Tongue (tissue), 2 donors: ENCODE data around the gene MAPK8IP2. TPM values are rescaled to one million over a fixed set of nuclear protein-coding genes. Genes with fewer than 3 reads are reported as not detected.
"Not testable (repeated sequence)": the region's sequence is repeated elsewhere in the genome, so short reads cannot be mapped to it uniquely, and the experiment has no call there.

Source experiments
- DNase-seq: peaks from one replicate; pipeline ENCODE4 v3.0.0-alpha.2; 2015
- total RNA-seq: library from RNA; depleted of rRNA; stranded (reverse); fragments of >200 nt; gene quantifications from one replicate; pipeline ENCODE4 v1.2.3, GENCODE V29; 2014

The MAPK8IP2 gene
- total RNA-seq, 1 donor from 2014 or later: 1.2 TPM

DNA sequence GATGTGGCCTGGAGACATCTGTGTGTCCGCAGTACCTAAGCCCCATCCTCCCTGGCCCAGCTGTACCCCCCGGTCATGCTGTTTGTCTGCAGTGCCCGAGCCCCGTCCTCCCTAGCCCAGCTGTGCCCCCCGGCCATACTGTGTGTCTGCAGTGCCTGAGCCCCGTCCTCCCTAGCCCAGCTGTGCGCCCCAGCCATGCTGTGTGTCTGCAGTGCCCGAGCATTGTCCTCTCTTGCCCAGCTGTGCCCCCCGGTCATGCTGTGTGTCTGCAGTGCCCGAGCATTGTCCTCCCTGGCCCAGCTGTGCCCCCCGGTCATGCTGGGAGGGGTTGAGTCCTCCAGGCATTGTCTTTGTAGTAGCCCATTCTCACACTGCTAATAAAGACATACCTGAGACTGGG, 35.0 kb downstream of the MAPK8IP2 start:
- no peak for DNase-seq

DNA sequence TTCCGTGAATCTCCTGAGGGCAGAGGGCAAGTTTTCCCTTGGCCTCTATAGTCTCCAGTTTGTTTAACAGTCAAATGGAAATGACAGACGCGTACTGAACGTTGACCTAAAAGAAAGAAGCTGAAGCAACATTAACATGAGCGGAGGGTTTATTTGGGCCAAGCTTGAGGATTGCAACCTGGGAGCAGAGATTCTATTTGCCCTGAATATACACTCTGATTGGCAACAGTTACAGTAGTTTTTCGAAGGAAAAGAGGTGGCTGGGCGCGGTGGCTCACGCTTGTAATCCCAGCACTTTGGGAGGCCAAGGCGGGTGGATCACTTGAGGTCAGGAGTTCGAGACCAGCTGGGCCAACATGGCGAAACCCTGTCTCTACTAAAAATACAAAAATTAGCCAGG, 39.7 kb downstream of the MAPK8IP2 start:
- DNase-seq: not testable (repeated sequence)

DNA sequence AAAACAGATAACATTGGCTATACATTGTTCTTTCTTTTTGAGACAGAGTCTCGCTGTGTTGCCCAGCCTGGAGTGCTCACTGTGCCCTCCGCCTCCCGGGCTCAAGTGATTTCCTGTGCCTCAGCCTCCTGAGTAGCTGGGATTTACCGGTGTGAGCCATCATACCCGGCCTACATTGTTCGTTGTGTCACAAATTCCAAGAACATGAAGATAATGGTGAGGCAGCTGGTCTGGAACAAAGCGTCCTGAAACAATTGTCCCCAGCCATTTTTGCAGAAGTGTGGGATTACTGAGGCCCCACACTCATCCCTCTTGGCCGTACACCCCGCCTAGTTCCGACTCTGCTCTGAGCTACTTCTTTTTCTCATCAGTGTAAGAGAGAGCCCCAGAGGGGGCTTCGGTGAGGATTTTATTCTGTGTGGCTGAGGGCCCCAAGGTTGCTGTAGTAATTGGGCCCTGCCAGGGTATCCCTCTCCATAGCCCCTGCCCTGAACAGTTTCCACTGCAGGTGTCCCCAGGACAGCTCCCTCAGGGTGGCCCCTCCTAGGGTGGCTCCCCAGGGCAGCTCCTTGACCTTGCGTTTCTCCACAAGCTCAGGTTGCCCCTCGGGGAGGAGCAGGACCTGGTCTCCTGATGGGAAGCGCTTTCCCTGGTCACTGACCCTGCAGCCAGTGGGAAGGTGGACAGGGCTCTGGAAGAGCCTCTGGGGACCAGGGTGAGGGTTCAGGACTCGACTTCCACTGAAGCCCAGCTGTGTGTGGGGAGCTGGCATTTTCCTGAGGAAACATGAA, 40.5 kb downstream of the MAPK8IP2 start:
- DNase-seq: no peak

DNA sequence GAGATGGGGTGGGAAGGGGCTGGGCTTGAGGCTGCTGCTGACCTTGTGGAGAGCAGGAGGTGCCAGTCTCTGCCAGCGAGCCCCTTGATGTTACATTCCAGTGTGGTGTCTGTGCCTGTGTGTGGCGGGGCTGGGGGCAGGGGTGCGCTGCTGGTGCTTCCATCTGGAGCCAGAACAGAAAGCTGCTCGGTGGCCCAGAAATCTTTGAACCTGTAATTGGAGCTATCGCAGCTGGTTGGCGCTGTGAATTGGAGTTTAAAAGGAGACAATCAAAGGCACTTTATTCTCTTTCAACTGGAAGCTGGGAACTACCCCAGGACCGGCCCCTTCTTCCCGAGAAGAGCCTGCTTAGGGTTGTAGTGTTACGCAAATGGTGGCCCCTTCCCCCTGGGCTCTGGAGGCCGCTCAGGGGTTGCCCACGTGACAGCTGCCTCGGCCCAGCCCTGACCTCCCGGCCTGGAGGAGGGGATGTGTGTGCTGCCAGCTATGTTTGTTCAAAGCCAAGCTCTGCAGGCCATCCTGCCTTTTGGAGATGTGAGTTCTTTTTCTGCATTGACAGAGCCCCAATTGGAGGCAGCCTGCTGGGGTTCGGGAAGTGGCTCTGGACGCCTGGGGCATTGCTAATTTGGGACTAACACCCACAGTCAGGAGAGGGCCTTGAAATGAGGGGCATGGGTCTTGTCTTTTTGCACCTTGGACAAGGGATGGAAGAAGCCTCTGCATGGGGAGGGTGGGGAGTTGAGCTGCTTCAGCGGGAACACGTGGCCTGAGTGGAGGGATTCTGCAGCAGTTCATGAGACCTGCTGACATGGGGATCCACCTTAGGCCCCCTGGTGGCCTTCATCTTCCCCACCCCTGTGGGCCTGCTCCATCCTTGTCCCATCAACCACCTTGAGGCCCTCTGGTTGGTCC, 41.4 kb downstream of the MAPK8IP2 start:
- DNase-seq: peak; percentile 73

DNA sequence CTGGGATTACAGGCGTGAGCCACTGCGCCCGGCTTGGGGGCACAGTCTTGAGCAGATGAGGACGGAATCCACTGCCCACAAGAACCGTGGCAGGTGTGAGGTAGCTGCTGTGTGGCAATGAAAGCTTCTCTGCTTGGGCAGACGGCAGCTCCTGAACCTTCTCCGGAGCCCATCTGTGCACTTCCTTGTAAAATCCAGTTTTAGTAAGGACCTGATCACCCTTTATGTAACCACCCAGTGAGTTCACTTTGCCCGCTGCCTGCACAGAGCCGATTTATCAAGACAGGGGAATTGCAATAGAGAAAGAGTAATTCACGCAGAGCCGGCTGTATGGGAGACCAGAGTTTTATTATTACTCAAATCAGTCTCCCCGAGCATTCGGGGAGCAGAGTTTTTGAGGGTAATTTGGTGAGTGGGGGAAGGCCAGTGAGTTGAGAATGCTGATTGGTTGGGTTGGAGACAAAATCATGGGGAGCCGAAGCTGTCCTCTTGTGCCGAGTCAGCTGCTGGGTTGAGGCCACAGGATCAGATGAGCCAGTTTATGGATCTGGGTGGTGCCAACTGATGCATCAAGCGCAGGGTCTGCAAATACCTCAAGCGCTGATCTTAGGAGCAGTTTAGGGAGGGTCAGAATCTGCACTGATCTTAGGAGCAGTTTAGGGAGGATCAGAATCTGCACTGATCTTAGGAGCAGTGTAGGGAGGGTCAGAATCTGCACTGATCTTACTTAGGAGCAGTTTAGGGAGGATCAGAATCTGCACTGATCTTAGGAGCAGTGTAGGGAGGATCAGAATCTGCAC, 42.6 kb downstream of the MAPK8IP2 start:
- not testable (repeated sequence) for DNase-seq

DNA sequence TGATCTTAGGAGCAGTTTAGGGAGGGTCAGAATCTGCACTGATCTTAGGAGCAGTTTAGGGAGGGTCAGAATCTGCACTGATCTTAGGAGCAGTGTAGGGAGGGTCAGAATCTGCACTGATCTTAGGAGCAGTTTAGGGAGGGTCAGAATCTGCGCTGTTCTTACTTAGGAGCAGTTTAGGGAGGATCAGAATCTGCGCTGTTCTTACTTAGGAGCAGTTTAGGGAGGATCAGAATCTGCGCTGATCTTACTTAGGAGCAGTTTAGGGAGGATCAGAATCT, 43.2 kb downstream of the MAPK8IP2 start:
- not testable (repeated sequence) for DNase-seq

DNA sequence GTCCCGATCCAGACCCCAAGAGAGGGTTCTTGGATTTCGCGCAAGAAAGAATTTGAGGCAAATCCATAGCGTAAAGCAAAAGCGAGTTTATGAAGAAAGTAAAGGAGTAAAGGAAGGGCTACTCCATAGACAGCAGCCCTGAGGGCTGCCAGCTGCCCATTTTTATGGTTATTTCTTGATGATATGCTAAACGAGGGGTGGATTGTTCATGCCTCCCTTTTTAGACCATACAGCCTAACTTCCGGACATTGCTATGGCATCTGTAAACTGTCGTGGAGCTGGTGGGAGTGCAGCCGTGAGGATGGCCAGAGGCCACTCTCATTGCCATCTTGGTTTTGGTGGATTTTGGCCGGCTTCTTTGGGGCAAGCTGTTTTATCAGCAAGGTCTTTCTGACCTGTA, 52.7 kb downstream of the MAPK8IP2 start:
- DNase-seq: no peak

DNA sequence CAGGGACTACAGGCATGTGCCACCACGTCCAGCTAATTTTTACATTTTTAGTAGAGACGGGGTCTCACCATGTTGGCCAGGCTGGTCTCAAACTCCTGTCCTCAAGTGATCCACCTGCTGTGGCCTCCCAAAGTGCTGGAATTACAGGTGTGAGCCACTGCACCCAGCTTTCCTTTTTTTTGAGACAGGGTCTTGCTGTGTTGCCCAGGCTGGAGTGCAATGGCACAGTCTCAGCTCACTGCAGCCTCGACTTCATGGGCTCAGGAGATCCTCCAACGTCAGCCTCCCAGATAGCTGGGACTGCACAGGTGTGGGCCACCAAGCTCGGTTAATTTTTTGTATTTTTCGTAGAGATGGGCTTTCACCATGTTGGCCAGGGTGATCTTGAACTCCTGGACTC, 54.1 kb downstream of the MAPK8IP2 start:
- not testable (repeated sequence) for DNase-seq

DNA sequence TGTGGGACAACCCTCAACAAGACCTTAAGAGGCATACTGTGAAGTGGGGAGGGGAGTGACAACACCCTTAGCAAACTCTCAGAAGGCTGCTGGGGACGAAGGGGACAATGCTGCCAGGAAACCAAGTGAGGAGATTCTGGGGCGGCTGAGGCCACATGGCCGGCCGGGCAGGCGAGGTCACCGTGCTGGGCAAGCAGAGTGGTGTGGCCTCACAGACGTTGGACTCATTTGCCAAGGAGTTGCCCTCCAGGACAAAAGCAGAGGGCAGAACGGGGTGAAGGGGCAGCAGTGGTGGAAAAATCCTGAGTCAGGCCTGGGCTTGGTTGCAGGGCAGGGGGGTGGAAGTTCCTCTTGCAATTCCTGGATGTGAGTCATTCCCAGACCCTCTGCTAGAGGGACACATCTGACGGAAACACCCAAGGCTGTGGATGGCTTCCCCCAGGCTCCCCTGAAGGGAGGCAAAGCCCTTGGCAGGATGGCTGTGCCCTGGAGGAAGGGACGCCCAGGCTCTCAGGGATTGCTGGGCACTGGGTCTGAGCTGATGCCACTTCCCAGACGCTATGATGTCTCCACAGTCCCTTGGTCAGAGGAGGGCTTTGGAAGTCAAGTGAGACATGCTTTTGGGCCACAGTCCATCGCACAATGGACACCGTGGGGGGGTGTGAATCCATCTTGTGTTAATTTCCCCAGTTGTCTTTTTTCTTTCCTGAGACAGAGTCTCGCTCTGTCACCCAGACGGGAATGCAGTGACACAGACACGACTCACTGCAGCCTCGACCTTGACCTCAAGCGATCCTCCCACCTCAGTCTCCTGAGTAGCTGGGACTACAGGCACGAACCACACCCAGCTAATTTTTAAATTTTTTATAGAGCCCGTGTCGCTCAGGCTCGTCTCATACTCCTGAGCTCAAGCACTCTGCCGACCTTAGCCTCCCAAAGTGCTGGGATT, 55.8 kb downstream of the MAPK8IP2 start:
- no peak for DNase-seq

DNA sequence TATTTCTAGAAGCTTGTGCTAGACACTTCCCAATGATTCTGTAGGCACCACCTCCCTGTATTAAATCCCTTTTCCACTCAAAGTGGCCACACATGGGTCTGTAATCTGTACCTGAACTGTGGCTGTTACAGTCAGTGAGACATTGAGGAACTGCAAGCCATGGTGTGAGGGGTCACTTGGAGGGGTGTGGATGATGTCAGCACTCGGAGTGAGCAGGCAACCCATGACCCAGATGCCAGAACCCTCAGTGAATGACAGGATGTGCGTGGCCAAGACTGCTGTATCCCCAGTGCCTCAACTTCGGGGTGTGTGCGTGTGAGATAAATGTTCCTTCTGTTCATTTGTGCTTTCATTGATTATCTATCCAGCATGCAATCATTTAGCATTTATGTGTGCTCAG, 57.3 kb downstream of the MAPK8IP2 start:
- no peak for DNase-seq

DNA sequence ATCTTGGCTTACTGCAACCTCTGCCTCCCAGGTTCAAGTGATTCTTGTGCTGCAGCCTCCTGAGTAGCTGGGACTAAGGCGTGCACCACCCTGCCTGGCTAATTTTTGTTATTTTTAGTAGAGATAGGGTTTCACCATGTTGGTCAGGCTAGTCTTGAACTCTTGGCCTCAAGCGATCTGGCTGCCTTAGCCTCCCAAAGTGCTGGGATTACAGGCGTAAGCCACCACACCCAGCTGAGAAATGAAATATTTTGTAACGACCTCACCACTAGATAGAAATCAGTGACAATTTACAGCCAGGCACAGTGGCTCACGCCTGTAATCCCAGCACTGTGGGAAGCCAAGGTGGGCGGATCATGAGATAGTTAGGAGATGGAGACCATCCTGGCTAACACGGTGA, 59.1 kb downstream of the MAPK8IP2 start:
- not testable (repeated sequence) for DNase-seq

DNA sequence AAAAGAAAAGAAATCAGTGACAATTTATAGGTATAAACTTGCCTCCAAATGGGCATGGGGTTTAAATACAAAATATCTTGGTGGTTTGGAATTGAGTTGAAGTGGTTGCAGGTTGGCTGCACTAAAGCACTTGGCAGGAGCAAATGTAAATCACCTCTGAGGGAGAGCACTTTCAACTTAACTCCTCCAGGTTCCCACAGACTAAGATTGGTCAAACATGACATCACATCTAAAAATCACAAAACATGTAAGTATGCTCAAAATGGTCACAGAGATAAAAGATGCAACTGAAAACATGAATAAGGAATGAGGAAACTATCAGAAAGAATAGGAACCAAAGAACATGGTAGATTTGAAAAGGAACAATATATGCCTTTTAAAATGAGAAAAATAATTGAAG, 59.7 kb downstream of the MAPK8IP2 start:
- no peak for DNase-seq

Other genes with a start within 250 kb of the MAPK8IP2 start
- 61.7 TPM for gene SBF1, start 125.8 kb upstream of the MAPK8IP2 start, total RNA-seq
- 0.92 TPM for gene ADM2, start 119.2 kb upstream of the MAPK8IP2 start, total RNA-seq
- not detected for gene MIOX, start 113.9 kb upstream of the MAPK8IP2 start, total RNA-seq
- gene LMF2, start 93.1 kb upstream of the MAPK8IP2 start, total RNA-seq: 30.8 TPM
- 38.9 TPM for gene NCAPH2, start 92.6 kb upstream of the MAPK8IP2 start, total RNA-seq
- gene SCO2, start 75.2 kb upstream of the MAPK8IP2 start, total RNA-seq: 1.3 TPM
- 11.0 TPM for gene TYMP, start 70.8 kb upstream of the MAPK8IP2 start, total RNA-seq
- 0.10 TPM for gene KLHDC7B, start 54.9 kb upstream of the MAPK8IP2 start, total RNA-seq
- gene SYCE3, start 37.9 kb upstream of the MAPK8IP2 start, total RNA-seq: not detected
- gene CPT1B, start 22.4 kb upstream of the MAPK8IP2 start, total RNA-seq: 57.4 TPM
- gene CHKB, start 17.9 kb upstream of the MAPK8IP2 start, total RNA-seq: 39.2 TPM
- gene ARSA, start 27.4 kb downstream of the MAPK8IP2 start, total RNA-seq: 9.6 TPM
- 10.1 TPM for gene SHANK3, start 72.0 kb downstream of the MAPK8IP2 start, total RNA-seq
- 3.3 TPM for gene ACR, start 137.4 kb downstream of the MAPK8IP2 start, total RNA-seq
- gene RABL2B, start 182.8 kb downstream of the MAPK8IP2 start, total RNA-seq: 6.2 TPM